GM21528 (cell line): ENCODE measurements around the gene HSD17B11.
"Not testable (repeated sequence)": the region's sequence is repeated elsewhere in the genome, so short reads cannot be mapped to it uniquely, and the experiment has no call there.

ENCODE experiments used
- ATAC-seq: cut with Tn5 transposase; IDR thresholded peaks from one replicate; pipeline ENCODE4 v1.9.1; 2021; ENCODE audit warnings: mild to moderate bottlenecking, moderate library complexity; ENCODE audit not compliant: unreplicated experiment, low FRiP score

The HSD17B11 gene

DNA sequence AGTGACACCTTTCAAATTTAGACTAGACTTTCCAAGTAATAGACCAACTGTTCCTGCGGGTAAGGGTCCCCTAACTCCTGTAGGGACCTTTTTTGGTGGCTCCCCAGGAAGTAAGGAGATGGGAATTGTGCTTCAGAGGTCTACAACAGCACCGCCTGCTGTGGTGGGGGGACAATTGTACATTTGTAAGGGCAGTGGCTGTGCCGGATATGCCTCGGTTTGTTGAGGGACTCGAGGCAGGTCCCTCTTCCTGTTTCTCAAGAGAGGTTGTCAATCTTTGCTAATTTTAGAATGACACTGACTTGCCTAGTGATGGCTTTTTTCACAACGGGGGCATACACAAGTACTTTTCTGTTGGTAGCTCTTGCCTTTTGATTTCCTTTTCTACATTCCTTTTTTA, 15.5 kb upstream of the HSD17B11 start:
- no peak for ATAC-seq

DNA sequence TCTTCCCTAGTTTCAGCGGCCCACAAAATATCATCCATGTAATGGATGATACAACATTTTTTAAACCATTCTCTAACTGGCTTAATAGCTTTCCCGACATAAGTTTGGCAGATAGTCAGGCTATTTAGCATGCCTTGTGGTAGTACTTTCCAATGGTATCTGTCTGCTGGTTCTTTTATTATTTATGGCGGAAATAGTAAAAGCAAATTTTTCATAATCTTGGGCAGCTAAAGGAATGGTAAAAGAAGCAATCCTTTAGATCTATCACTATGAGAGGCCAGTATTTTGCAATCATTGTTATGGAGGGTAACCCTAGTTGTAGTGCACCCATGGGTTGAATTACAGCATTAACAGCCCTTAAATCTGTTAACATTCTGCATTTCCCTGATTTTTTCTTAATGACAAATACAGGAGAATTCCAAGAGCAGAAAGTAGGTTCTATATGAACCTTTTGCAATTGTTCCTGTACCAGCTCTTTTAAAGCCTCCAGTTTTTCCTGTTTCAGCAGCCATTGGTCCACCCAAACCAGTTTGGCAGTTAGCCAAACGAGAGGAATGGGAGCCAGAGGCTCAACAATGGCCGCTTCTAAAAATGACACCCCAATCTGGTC, 14.3 kb upstream of the HSD17B11 start:
- no peak for ATAC-seq

DNA sequence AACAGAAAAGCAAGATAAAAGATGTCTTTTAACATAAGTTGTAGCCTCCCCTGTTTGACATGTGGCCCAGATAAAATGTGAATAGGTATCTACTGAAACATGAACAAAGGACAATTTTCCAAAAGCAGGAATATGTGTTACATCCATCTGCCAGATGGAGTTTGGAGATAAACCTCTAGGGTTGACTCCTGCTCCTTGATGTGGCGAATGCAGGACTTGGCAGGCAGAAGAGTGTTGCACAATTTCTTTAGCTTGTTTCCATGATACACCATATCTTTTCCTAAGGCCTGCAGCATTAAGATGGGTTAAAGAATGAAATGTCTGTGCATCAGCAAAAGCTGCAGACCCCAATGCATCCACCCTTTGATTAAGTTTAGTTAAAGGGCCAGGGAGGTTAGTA, 12.7 kb upstream of the HSD17B11 start:
- ATAC-seq: not testable (repeated sequence)

DNA sequence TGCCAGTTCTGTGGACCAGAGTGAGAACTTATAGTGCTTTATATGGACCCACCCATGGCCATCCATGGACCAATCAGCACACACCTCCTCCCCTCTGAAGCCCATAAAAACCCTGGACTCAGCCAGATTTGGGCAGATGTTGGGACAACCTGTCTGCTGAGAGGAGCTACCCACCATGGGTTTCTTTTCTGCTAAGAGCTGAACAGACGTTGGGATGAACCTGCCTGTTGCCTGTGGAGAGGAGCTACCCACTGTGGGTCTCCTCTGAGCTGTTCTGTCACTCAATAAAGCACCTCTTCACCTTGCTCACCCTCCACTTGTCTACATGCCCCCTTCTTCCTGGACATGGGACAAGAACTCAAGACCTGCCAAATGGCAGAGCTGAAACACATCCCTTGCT, 9.0 kb upstream of the HSD17B11 start:
- no peak for ATAC-seq

DNA sequence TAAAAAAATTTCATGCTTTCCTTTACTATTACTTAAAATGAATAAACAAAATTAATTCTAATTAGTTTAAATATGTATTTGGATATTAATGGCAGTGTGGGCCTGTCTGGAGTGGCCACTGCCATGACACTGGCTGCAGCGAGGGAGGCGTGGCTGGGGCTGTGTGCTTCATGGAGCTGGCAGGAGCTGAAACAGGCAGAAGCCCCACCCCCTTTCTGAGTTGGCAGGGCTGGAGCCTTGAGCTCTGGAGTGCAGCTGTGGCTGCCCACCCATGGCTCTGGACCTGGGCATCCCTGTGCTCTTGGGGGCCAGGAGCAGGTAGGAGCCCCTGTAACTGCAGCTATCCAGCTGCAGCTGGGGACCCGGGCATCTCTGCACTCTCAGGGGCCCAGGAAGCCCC, 8.2 kb upstream of the HSD17B11 start:
- no peak for ATAC-seq

DNA sequence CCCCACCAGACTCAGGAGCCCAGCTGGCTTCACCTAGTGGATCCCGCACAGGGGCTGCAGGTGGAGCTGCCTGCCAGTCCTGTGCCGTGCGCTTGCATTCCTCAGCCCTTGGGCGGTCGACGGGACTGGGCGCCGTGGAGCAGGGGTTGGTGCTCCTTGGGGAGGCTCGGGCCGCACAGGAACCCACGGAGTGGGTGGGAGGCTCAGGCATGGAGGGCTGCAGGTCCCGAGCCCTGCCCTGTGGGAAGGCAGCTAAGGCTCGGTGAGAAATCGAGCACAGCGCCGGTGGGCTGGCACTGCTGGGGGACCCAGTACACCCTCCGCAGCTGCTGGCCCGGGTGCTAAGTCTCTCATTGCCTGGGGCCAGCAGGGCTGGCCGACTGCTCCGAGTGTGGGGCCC, 4.9 kb upstream of the HSD17B11 start:
- not testable (repeated sequence) for ATAC-seq

DNA sequence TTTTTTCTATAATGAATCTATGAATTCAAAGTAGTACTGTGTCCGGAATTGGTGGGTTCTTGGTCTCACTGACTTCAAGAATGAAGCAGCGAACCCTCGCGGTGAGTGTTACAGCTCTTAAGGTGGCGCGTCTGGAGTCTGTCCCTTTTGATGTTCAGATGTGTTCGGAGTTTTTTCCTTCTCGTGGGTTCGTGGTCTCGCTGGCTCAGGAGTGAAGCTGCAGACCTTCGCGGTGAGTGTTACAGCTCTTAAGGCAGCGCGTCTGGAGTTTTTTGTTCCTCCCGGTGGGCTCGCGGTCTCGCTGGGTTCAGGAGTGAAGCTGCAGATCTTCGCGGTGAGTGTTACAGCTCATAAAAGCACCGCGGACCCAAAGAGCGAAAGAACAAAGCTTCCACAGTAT, 4.1 kb upstream of the HSD17B11 start:
- not testable (repeated sequence) for ATAC-seq

DNA sequence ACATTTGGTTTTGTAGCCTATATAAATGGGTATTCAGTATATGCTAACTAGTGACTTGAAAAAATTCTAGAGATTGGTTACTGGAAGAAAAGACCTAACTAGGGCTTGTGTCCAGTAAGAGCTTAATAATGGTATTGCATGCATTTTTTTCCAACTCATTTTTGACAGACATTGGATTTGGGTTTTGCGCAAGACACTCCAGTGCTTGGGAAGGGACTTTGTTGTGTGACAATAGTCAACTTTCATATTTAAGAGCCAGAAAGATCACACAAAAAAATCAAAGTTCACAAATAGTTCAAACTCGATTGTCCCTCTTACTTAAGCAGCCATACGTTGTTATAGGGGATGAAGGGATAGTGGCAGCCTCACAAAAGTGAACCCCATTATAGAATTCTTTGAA, 1.2 kb upstream of the HSD17B11 start:
- no peak for ATAC-seq

DNA sequence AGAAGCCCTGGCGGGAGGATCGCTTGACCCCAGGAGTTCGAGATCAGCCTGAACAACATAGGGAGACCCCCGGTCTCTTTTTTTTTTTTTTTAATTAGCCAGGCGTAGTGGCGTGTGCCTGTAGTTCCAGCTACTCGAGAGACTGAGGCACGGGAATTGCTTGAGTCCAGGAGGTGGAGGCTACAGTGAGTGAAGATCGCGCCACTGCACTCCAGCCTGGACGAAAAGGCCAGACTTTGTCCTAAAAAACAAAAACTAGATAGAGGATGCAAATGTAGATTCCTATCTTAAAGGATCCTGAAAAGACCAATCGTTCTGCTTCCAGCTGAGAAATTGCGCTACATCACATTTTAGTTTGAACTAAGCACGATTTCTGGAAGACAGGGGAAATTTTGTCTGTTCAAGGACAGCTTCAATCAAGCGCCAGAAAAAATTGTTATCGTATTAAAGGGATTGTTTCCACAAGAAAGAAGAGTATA, 627 bp upstream of the HSD17B11 start:
- ATAC-seq: peak; percentile 21

DNA sequence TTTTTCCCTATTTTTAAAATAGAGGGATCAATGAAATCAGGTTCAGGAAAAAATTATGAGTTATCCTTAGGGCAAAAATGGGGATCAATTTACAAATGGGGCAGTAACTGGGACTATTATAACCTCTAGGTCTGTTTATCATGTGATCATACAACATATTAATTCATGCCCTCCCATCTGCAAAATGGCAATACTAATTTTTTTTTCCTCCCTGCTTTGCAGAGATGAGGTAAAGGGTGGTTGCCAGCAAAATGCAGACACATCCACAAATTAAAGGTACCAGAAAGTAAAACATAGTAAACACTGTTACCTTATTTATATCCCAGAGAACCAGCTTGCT, 467 bp downstream of the HSD17B11 start:
- peak; percentile 3 for ATAC-seq

DNA sequence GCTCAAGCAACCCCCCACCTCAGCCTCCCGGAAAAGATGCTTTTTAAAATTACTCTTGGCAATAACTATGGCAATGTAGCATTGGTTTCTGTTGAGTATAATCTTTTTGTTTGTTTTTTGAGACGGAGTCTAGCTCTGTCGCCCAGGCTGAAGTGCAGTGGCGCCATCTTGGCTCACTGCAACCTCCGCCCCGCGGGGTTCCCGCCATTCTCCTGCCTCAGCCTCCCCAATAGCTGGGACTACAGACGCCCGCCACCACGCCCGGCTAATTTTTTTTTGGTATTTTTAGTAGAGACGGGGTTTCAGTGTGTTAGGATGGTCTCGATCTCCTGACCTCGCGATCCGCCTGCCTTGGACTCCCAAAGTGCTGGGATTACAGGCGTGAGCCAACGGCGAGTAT, 933 bp downstream of the HSD17B11 start:
- not testable (repeated sequence) for ATAC-seq

DNA sequence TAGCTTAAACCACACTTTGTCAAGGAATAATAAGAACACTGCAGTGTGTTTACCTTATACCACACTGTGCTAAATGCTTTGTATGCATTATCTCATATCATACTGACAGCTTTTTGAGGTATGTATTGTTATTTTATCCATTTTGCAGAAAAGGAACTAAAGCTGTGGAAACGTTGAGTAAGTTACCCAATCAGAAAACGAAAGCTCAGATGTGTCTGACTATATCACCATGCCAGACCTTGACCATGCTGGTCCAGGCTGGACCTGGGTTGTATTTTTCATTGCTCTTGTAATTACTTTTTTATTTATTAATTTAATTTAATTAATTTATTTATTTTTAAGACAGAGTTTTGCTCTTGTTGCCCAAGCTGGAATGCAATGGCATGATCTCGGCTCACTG, 2.1 kb downstream of the HSD17B11 start:
- no peak for ATAC-seq

DNA sequence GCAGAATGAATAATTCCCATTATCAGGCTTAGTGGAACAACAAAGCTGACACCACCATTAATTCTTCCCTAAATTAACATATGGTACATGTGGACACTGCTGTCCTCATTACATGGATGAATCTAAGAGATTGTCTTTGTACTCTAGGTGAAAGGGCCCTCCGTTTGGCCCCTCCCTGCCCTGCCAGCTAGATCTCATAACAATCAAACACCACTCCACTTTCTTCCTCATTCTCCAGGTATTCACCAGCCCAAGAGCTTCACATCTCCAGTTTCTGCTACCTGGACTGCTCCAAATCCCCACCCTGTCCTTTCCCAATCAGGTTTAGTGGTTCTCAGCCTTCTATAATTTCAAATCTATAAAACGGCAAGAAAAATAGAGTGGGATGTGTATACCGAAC, 3.8 kb downstream of the HSD17B11 start:
- no peak for ATAC-seq

DNA sequence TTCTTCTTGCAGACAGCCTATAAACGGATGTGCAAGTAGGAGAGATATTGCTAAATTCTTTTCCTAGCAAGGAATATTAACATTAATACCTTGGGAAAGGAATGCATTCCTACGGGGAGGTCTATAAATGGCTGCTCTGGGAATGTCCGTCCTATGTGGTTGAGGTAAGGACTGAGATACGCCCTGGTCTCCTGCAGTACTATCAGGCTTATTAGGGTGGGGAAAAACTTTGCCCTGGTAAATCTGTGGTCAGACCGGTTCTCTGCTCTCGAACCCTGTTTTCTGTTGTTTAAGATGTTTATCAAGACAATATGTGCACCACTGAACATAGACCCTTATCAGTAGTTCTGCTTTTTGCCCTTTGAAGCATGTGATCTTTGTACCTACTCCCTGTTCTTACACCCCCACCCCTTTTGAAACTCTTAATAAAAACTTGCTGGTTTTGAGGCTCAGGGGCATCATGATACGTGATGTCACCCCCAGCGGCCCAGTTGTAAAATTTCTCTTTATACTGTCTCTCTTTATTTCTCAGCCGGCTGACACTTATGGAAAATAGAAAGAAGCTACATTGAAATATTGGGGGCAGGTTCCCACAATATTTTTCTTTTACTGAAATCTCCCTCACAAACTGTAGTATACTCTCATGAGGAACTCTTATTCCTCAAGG, 6.4 kb downstream of the HSD17B11 start:
- ATAC-seq: not testable (repeated sequence)

DNA sequence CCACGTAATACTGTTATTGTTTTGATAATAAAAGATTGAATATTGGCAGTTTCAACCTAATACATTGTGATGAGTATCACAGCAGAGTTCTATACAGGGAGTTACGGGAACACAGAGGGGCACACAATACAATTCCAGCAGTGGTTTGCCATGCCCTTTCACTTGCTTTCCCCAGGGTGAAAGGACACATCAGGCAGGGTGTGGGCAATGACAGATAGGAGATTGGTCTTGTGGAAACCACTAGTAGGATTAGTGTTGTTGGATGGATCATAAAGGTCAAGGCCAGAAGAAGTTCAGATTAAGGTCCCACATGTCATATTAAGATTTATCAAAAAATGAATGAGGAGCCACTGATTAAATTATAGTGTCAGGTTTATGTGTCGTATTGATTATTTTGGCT, 8.1 kb downstream of the HSD17B11 start:
- ATAC-seq: no peak

DNA sequence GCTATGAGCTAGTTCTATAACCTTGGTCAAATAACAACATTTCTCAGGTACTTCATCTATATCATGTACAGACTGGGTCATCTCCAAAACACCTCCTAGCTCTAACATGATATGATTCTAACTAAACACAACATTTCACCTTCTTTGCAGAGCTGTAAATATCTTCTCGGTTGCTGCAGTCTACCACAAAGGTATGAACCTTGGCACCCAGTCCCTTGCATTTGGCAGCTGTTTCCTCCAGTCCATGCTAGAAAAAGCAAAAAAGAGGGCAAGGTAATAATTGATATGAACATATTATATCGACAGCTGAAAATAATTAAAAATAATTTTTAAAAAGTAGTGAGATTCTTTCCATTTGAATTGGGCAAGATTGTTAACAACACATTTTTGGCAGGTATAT, 8.9 kb downstream of the HSD17B11 start:
- ATAC-seq: no peak

DNA sequence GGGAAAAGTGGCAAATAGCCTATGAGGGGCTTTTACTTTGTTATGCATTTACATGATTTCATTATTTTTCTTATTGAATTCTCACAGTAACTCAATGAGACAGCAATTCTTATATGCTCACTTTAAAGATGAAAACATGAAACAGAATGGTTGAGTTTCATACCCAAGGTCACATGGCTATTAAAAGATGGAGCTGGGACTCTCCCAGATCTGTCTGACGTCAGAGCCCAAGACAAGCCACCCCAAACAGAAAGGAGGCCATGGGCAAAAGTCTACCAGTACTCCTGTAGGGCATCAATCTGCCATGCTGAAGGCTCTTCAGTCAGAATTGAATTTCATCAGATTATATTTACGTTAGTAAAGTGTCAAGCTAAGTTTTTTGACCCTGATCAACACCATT, 13.2 kb downstream of the HSD17B11 start:
- no peak for ATAC-seq

DNA sequence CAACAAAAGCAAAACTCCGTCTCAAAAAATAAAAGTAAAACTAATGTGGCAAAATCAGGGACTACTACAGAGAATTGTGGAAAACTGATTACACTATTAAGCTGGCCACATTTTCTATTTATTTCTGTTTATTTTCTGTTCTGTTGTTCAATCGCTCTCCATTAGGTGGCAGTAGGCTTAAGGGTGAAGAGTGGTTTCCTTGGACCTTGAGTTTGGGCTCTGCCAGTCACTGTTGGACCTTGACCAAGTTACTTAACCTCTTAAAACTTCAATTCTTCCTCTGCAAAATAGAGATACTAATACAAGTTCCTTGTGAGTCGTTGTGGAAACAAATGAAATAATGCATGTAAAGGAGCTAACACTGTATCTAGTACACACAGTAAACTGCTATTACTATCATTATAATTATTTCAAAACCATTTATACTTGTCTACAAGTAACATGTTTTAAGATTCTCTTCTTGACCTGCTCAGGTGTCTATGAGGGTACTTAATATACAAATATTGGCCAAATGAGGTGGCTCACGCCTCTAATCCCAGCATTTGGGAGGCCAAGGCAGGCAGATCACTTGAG, 15.2 kb downstream of the HSD17B11 start:
- ATAC-seq: no peak

DNA sequence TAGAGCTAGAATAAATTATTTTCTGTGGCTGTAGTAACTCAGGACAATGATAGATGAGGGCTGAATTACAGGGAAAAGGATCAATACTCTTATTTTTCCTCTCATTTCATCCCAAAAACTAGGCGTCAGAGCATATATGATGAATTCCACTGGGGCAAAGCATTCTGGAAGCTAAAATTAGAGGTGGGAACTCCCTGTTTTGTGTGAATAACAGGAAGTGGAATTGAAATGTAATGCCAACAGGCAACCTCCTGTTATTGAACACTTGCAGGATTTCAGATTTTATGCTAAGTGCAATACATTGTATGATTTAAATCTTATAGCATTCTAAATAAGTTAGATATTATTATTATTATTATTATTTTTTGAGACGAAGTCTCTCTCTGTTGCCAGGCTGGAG, 20.9 kb downstream of the HSD17B11 start:
- ATAC-seq: no peak

DNA sequence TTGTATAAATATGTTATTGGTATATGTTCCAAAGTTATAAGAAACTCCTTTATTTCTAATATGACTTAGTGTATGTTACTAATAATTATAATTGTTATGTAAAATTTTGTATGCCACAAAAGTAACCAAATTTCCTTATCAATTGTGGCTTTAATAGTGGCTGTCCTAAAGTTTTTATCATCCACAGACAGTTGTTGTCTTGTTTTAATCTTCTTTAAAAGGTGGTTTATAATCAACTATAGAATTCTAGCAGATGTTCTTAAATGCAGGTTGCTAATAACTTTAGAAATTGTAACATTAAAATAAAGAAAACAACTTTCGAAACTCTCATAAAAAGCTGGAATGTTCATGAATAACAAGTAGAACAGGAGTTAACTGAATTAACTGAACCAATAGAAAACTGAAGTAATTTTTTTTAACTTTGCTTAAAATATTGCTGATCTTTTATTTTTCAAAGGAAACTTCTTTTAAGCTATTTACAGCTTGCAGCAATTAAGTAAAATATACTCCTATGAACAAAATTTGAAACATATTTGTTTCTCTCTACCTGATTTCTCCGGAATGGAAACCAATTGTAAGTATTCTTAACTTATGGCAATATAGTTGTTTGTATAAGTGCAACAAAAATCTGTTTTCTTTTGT, 24.3 kb downstream of the HSD17B11 start:
- ATAC-seq: no peak

DNA sequence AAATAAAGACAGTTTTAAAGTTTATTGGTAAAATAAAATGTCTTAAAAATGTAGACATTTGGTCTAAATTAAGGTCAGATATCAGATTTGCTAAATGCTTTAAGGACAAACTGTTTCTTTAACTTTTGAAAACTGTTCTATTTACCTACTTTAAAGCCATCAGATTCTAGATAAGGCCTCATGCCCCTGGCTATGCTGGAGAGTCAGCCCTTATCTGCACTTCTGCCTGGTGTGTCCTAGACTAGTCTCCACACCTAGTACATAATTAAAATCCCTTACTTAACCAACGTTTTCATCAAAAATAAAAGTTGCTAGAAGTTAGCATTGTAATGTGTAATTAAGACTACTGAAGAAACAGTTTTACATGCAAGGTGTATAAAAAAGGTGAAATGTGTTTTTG, 25.6 kb downstream of the HSD17B11 start:
- no peak for ATAC-seq

DNA sequence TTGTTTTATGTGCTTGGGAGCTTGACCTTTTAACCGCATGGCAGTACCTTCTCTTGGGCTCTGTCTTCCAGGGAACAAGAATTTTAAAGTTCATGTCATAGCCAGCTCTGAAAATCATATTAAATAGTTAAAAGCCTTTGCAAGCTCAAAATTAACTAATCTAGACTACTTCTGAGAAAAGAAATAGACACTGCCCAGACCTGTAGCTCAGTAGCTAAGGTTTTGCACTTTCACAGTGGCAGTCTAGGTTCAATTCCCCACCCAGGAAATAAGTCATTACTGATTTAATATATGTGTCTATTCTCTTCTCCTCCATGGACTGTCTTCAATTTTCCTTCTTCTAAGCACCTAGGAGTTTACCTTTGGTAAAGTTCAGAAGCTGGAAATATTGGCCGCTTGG, 27.4 kb downstream of the HSD17B11 start:
- ATAC-seq: no peak
